Colonic mucosa (tissue), 4 donors: ENCODE results near the gene UBE4B. TPM values are rescaled to one million over a fixed set of nuclear protein-coding genes. Genes with fewer than 3 reads are reported as not detected.
"Not testable (repeated sequence)": the region's sequence is repeated elsewhere in the genome, so short reads cannot be mapped to it uniquely, and the experiment has no call there.

Experiments
- DNase-seq: peaks from one replicate; pipeline ENCODE4 v3.0.0-alpha.2; 2020
- H3K27ac ChIP-seq: fragments of 200-600 bp; one replicate; pipeline ENCODE4 v1.8.0; 2021
- H3K27me3 ChIP-seq: fragments of 200-600 bp; one replicate; pipeline ENCODE4 v1.8.0; 2021
- H3K36me3 ChIP-seq: fragments of 200-600 bp; one replicate; pipeline ENCODE4 v1.8.0; 2021
- H3K4me1 ChIP-seq: fragments of 200-600 bp; one replicate; pipeline ENCODE4 v1.8.0; 2021; ENCODE audit warnings: mild to moderate bottlenecking
- H3K4me3 ChIP-seq: fragments of 200-600 bp; one replicate; pipeline ENCODE4 v1.8.0; 2021
- H3K9ac ChIP-seq, 2 donors: one replicate each; pipeline ENCODE4 v1.7.0; 2013; ENCODE audit warnings: control low read depth in 2 of 2, low read depth in 2 of 2, low read length in 2 of 2
- H3K9me3 ChIP-seq: fragments of 200-600 bp; one replicate; pipeline ENCODE4 v1.8.0; 2021
- intact Hi-C: fragments of 100-400 bp; cut with DNase I; formaldehyde crosslinking; loops from one replicate; pipeline ENCODE4 v1.14.1; 2022
- total RNA-seq, 2 donors: library from RNA; stranded (reverse); fragmentation: NEBNext Ultra II Directional in 1 of 2; extraction: Animal tissue kit (Norgen Biotek cat#: 25700) in 1 of 2; gene quantifications; one replicate each; pipeline ENCODE4 v1.2.1, GENCODE V29; 2021
- TF ChIP-seq, protein P1 (sequence below): fragments of 200-600 bp; IDR thresholded peaks from one replicate; pipeline ENCODE4 v1.8.0; 2022; ENCODE audit warnings: antibody characterized with exemption, mild to moderate bottlenecking
- donor health status: healthy.
- donor health status: DM: no; HTN: no; CAD: no.
- donor health status: DM: no; HTN: no; CAD: no.

UBE4B gene
- total RNA-seq, 2 donors from 2014 or later: 34.6 to 40.9 TPM

DNA sequence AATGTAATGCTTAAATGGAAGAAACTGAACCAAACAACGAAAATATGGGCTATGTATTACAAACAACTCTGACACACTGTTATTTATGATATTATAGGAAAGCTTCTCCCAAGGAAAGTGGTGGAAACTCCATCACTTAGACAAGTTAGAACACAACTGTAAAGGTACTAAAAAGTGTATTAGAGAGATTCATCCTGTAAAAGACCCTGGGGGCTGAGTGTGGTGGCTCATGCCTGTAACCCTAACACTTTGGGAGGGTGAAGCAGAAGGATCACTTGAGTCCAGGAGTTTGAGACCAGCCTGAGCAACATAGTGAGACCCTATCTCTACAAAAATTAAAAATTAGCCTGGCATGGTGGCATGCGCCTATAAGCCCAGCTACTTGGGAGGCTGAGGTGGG lies 7.4 kb upstream of the UBE4B start:
- Histone ChIP-seq H3K36me3 (no peaks in the 10 kb centered on the region), H3K27me3 (no peaks in the 10 kb centered on the region), H3K9me3 (no peaks in the 10 kb centered on the region), H3K27ac (no peak overlapping the region), H3K4me3 (no peak overlapping the region), H3K4me1 (no peaks in the 10 kb centered on the region), H3K9ac (no peak overlapping the region)
- TF ChIP-seq, protein P1, sequence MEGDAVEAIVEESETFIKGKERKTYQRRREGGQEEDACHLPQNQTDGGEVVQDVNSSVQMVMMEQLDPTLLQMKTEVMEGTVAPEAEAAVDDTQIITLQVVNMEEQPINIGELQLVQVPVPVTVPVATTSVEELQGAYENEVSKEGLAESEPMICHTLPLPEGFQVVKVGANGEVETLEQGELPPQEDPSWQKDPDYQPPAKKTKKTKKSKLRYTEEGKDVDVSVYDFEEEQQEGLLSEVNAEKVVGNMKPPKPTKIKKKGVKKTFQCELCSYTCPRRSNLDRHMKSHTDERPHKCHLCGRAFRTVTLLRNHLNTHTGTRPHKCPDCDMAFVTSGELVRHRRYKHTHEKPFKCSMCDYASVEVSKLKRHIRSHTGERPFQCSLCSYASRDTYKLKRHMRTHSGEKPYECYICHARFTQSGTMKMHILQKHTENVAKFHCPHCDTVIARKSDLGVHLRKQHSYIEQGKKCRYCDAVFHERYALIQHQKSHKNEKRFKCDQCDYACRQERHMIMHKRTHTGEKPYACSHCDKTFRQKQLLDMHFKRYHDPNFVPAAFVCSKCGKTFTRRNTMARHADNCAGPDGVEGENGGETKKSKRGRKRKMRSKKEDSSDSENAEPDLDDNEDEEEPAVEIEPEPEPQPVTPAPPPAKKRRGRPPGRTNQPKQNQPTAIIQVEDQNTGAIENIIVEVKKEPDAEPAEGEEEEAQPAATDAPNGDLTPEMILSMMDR: no peak
- DNase-seq: no peak
- intact Hi-C loops: no loop called here

DNA sequence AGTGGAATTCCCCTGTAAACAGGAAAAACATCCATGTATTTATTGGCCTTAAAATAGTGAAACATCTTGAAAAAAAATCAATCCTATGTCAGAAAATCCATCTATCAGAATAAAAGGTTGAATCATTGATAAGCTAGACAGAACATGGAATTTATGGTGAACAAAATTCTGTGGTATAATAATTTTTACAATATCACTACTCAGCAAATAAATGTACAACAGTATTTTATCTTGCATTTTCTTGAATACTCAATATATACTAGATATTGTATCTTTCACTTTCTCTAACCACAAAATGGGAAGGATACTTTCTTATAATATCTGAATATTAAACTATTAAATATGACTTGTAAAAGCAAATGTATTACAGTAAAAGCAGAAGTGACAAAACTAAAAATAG lies 5.7 kb upstream of the UBE4B start:
- Histone ChIP-seq H3K36me3 (no peaks in the 10 kb centered on the region), H3K4me3 (no peak overlapping the region), H3K9ac (no peak overlapping the region), H3K9me3 (no peaks in the 10 kb centered on the region), H3K4me1 (no peaks in the 10 kb centered on the region), H3K27ac (no peak overlapping the region), H3K27me3 (no peaks in the 10 kb centered on the region)
- intact Hi-C loops: no loop called here
- TF ChIP-seq, protein P1: no peak
- DNase-seq: no peak

DNA sequence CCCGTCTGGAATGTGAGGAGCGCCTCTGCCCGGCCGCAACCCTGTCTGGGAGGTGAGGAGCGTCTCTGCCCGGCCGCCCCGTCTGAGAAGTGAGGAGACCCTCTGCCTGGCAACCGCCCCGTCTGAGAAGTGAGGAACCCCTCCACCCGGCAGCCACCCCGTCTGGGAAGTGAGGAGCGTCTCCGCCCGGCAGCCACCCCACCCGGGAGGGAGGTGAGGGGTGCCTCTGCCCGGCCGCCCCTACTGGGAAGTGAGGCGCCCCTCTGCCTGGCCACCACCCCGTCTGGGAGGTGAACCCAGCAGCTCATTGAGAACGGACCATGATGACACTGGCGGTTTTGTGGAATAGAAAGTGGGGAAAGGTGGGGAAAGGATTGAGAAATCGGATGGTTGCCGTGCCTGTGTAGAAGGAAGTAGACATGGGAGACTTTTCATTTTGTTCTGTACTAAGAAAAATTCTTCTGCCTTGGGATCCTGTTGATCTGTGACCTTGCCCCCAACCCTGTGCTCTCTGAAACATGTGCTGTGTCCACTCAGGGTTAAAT lies 3.7 kb upstream of the UBE4B start:
- H3K4me1 ChIP-seq, H3K27me3 ChIP-seq, H3K9me3 ChIP-seq, DNase-seq, H3K36me3 ChIP-seq, H3K9ac ChIP-seq, H3K27ac ChIP-seq, intact Hi-C loops, H3K4me3 ChIP-seq: not testable (repeated sequence)

DNA sequence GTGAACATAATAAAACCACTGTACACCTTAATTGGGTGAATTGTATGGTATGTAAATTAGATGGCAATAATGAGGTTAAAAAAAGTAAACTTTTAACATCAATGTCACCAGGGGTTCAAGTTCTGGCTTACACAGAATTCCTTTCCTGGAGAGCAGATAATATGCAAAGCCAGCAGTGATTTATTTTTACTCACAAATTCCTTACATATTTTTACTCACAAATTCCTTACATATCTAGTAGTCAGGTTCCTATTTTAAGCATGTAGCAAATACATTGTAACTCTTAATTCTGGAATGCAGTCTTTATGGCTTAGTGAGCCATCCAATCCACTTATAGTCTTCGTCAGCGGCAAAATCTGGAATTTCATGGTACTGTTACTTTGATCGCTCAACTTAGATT lies 1.3 kb upstream of the UBE4B start:
- H3K36me3 ChIP-seq: no peaks in the 10 kb centered on the region
- intact Hi-C loops: loop anchor here (5.0 kb wide), 3 partner anchors 76 to 154 kb away; no protein-coding TSS in a partner anchor
- H3K9ac ChIP-seq: no peak overlapping the region
- no peak for DNase-seq
- no peak overlapping the region for H3K4me3 ChIP-seq
- no peaks in the 10 kb centered on the region for H3K9me3 ChIP-seq
- no peaks in the 10 kb centered on the region for H3K27me3 ChIP-seq
- H3K27ac ChIP-seq: no peak overlapping the region
- H3K4me1 ChIP-seq: peaks cover 9% of the 10 kb centered on the region
- TF ChIP-seq, protein P1: no peak

DNA sequence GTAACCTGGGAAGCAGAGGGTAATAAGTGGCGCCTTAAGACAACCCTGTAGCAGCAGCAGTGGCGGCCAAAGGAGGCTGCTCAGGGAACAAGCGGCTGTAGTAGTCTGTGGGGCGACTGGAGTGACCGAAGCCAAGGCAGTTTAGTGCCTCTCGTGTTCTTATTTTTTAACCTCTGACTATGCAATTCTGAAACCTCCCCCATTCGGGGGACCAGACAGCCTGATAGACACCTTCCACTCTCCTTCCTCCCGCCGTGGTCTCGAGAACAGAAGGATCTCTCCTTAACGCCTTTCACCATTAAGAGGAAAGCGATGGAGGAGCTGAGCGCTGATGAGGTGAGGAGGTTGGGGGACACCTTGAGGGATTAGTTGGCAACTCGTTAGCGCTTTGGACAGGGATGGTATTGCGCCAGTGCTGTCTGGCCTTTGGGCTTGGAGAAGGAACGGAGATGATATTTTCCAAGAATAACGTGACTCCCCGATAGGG lies 644 bp downstream of the UBE4B start:
- intact Hi-C loops: loop anchor here (5.0 kb wide), 3 partner anchors 74 to 156 kb away; no protein-coding TSS in a partner anchor
- H3K9ac ChIP-seq: peak overlapping the region; percentile 76 to 90
- no peaks in the 10 kb centered on the region for H3K36me3 ChIP-seq
- peak overlapping the region; percentile 78 for H3K4me3 ChIP-seq
- TF ChIP-seq, protein P1: no peak
- peaks cover 9% of the 10 kb centered on the region for H3K4me1 ChIP-seq
- no peaks in the 10 kb centered on the region for H3K9me3 ChIP-seq
- peak overlapping the region; percentile 91 for H3K27ac ChIP-seq
- H3K27me3 ChIP-seq: no peaks in the 10 kb centered on the region
- peak; percentile 44 for DNase-seq

- no peak overlapping the region for H3K4me3 ChIP-seq
- TF ChIP-seq, protein P1: no peak
- no peaks in the 10 kb centered on the region for H3K9me3 ChIP-seq
- DNase-seq: no peak
- H3K27ac ChIP-seq: no peak overlapping the region
- H3K36me3 ChIP-seq: no peaks in the 10 kb centered on the region
- no peaks in the 10 kb centered on the region for H3K27me3 ChIP-seq
- no peaks in the 10 kb centered on the region for H3K4me1 ChIP-seq
- intact Hi-C loops: no loop called here
- no peak overlapping the region for H3K9ac ChIP-seq
These were observed 10.0 kb downstream of the UBE4B start for GRCh38 chr1:10042746-10043145.
